COLO829 (cell line): ENCODE measurements around the gene P2RX4.
"Not testable (repeated sequence)": the region's sequence is repeated elsewhere in the genome, so short reads cannot be mapped to it uniquely, and the experiment has no call there.

ENCODE experiments used
- DNase-seq: peaks from one replicate; pipeline ENCODE4 v3.0.0; 2012; ENCODE audit warnings: low spot score

Gene P2RX4

GRCh38 chr12:121209624-121210572 is at the start of gene P2RX4:
Gene P2RX4, plus strand, starts transcription at chr12:121210129. Its CDS starts 36 bp downstream, at chr12:121210165.
- DNase-seq, result no peak

- no peak for DNase-seq
These were observed 47.5 kb upstream of the P2RX4 start for GRCh38 chr12:121162384-121162783.

GRCh38 chr12:121162985-121163384 is 46.9 kb upstream of the P2RX4 start:
- no peak for DNase-seq

- not testable (repeated sequence) for DNase-seq
These were observed 45.1 kb upstream of the P2RX4 start for GRCh38 chr12:121164839-121165238.

- DNase-seq, result no peak
These were observed 44.6 kb upstream of the P2RX4 start for GRCh38 chr12:121165316-121165715.

GRCh38 chr12:121166356-121166755 is 43.6 kb upstream of the P2RX4 start:
- no peak for DNase-seq

- DNase-seq, result no peak
These were observed 42.6 kb upstream of the P2RX4 start for GRCh38 chr12:121167232-121167820.

- DNase-seq, result no peak
These were observed 42.0 kb upstream of the P2RX4 start for GRCh38 chr12:121167951-121168350.

- DNase-seq, result no peak
These were observed 39.8 kb upstream of the P2RX4 start for GRCh38 chr12:121170151-121170550.

GRCh38 chr12:121170611-121171260 is 39.2 kb upstream of the P2RX4 start:
- DNase-seq, result no peak

GRCh38 chr12:121172145-121172544 is 37.8 kb upstream of the P2RX4 start:
- no peak for DNase-seq

GRCh38 chr12:121175383-121176119 is 34.4 kb upstream of the P2RX4 start:
- DNase-seq, result no peak

- DNase-seq, result no peak
These were observed 33.0 kb upstream of the P2RX4 start for GRCh38 chr12:121176826-121177529.

GRCh38 chr12:121181181-121181580 is 28.7 kb upstream of the P2RX4 start:
- no peak for DNase-seq

GRCh38 chr12:121182222-121182893 is 27.6 kb upstream of the P2RX4 start:
- DNase-seq, result no peak

- no peak for DNase-seq
These were observed 25.5 kb upstream of the P2RX4 start for GRCh38 chr12:121184425-121184824.

- DNase-seq, result no peak
These were observed 24.7 kb upstream of the P2RX4 start for GRCh38 chr12:121184984-121185889.

GRCh38 chr12:121186826-121187225 is 23.1 kb upstream of the P2RX4 start:
- no peak for DNase-seq

GRCh38 chr12:121187501-121187900 is 22.4 kb upstream of the P2RX4 start:
- DNase-seq, result no peak

GRCh38 chr12:121188227-121188626 is 21.7 kb upstream of the P2RX4 start:
- no peak for DNase-seq
